ENCODE data around the gene PLAAT5.

DNA sequence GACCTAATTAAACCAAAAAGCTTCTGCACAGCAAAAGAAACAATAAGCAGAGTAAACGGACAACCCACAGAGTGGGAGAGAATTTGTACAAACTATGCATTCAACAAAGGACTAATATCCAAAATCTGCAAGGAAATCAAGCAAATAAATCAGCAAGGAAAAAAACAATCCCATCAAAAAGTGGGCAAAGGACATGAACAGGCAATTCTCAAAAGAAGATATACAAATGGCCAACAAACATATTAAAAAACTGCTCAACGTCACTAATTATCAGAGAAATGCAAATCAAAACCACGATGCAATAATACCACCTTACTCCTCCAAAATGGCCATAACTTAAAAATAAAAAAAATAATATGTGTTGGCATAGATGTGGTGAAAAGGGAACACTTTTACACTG is 5.2 kb downstream of the PLAAT5 start:
- TF ChIP-seq, protein P1, sequence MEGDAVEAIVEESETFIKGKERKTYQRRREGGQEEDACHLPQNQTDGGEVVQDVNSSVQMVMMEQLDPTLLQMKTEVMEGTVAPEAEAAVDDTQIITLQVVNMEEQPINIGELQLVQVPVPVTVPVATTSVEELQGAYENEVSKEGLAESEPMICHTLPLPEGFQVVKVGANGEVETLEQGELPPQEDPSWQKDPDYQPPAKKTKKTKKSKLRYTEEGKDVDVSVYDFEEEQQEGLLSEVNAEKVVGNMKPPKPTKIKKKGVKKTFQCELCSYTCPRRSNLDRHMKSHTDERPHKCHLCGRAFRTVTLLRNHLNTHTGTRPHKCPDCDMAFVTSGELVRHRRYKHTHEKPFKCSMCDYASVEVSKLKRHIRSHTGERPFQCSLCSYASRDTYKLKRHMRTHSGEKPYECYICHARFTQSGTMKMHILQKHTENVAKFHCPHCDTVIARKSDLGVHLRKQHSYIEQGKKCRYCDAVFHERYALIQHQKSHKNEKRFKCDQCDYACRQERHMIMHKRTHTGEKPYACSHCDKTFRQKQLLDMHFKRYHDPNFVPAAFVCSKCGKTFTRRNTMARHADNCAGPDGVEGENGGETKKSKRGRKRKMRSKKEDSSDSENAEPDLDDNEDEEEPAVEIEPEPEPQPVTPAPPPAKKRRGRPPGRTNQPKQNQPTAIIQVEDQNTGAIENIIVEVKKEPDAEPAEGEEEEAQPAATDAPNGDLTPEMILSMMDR (IDR thresholded peaks at IDR 0.05; ENCODE audit: insufficient read depth, low read length) = no peak
- TF ChIP-seq POLR2AphosphoS5 (IDR thresholded peaks at IDR 0.05; ENCODE audit: low read depth) = no peak

All from HL-60 (cell line).